GM20000 (cell line): ENCODE results near the gene GALNT2.

Source experiments
- DNase-seq: peaks from one replicate; pipeline ENCODE4 v3.0.0; 2012; ENCODE audit warnings: low spot score
- TF ChIP-seq, protein P1 (sequence below): IDR thresholded peaks from 2 replicates; pipeline ENCODE4 v1.5.1; 2012; ENCODE audit warnings: mild to moderate bottlenecking, control low read depth; ENCODE audit errors: extremely low read depth, missing control alignments

GALNT2 gene

GRCh38 chr1:230150615-230151014 lies 83.6 kb downstream of the GALNT2 start:
- no peak for DNase-seq
- TF ChIP-seq, protein P1, sequence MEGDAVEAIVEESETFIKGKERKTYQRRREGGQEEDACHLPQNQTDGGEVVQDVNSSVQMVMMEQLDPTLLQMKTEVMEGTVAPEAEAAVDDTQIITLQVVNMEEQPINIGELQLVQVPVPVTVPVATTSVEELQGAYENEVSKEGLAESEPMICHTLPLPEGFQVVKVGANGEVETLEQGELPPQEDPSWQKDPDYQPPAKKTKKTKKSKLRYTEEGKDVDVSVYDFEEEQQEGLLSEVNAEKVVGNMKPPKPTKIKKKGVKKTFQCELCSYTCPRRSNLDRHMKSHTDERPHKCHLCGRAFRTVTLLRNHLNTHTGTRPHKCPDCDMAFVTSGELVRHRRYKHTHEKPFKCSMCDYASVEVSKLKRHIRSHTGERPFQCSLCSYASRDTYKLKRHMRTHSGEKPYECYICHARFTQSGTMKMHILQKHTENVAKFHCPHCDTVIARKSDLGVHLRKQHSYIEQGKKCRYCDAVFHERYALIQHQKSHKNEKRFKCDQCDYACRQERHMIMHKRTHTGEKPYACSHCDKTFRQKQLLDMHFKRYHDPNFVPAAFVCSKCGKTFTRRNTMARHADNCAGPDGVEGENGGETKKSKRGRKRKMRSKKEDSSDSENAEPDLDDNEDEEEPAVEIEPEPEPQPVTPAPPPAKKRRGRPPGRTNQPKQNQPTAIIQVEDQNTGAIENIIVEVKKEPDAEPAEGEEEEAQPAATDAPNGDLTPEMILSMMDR: no peak

DNA sequence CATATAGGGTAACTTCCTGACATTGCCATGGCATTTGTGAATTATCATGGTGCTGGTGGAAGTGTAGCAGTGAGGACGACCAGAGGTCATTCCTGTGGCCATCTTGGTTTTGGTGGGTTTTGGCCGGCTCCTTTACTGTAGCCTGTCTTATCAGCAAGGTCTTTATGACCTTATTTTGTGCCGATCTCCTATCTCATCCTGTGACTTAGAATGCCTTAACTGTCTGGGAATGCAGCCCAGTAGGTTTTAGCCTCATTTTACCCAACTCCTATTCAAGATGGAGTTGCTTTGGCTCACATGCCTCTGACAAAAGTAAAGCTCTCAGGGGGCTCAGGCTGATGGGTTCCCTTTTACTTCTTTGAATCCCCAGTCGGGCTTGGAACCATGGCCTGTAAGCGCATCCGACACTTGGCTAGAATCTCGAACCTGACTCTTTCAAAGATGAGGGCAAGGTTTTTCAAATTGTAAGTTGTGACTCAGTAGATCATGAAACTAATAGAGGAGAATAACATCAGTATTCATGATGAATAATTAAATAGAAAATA lies 85.0 kb downstream of the GALNT2 start:
- TF ChIP-seq, protein P1: no peak

GRCh38 chr1:230152999-230153398 lies 86.0 kb downstream of the GALNT2 start:
- TF ChIP-seq, protein P1: no peak
- no peak for DNase-seq

More for the DNA sequence above, 85.0 kb downstream of the GALNT2 start:
- no peak for DNase-seq

DNA sequence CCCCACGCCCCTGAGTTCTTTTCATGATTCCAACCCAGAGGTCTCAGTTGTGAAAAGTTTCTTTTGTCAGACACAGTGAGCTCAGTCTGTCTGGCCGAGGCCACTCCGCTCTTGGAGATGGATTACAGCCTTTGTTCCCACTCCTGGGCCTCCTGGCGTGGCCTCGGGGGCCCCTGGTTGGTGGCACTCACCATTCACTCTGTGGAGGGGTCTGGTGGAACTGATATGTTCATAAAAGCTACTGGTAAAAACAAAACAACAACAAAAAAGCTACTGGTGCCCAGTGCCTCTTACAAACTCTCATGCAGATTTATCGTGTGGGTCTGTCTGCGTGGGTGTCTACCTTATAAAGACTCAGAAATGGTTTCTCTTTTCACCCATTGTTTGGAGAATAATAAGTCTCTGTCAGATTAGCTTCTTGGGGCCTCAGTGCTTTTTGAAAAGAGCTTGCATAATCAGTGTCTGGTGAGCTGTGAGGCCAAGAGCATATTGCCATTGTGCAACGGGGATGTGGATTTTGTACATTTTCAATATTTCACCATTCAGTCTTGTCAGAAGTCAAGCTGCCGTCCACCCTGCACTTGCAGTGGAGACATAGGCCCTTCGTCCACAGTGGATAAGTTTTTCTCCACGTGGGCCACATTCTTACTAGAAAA lies 86.7 kb downstream of the GALNT2 start:
- DNase-seq: no peak

DNA sequence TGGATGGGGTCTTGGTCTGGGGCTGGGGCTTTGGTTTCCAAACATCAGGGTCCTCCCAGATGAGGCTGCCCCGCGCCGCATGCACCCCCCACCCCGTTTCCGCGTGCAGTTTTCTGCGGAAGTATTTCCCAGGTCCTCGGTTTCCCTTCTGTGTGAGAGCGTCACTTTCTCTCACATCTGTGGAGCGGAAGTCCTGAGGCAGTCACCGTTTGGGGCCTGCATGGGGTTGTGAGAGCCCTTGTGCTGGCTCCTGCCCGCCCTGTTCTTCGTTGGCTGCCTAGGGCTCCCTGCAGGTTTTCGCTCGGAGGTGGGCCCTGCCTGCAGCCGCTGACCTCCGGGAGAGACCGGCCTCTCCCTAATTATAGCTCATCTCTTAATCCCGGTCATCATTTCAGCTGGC lies 88.0 kb downstream of the GALNT2 start:
- TF ChIP-seq, protein P1: no peak
- DNase-seq: no peak

More for the DNA sequence above, 86.7 kb downstream of the GALNT2 start:
- TF ChIP-seq, protein P1: no peak

- DNase-seq: no peak
- TF ChIP-seq, protein P1: no peak
These were observed 89.0 kb downstream of the GALNT2 start for GRCh38 chr1:230156068-230156467.

DNA sequence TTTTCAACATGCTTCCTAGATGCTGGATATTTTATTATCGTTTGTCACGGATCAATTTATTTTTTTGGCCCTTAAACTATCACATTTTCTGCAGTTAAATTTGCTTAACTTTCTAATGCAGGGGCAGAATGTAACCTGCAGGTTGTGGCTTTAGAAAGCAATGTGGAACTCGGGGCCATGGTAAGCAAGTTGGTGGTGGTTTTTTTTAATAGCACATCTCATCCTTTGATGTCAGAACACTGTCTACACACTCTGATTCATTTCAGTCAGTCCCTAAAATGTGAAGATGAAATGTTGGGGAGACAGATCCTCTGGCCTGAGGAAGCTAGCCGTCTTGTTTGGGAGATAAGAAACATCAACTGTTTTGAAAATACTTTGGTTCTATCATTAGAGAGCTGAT lies 89.5 kb downstream of the GALNT2 start:
- TF ChIP-seq, protein P1: no peak
- no peak for DNase-seq
